Left ventricle myocardium inferior (tissue), 1 donor: Measurements from ENCODE around the gene SLC25A6. TPM values are rescaled to one million over a fixed set of nuclear protein-coding genes. Genes with fewer than 3 reads are reported as not detected.
"Not testable (repeated sequence)": the region's sequence is repeated elsewhere in the genome, so short reads cannot be mapped to it uniquely, and the experiment has no call there.

ENCODE experiments used
- DNase-seq: peaks from one replicate; pipeline ENCODE4 v3.0.0-alpha.2; 2020
- H3K27ac ChIP-seq: fragments of 200-600 bp; replicated peaks from 2 replicates; pipeline ENCODE4 v1.8.0; 2021
- H3K27me3 ChIP-seq: fragments of 200-600 bp; 2 replicates; pipeline ENCODE4 v1.8.0; 2021; ENCODE audit warnings: low read depth
- H3K36me3 ChIP-seq: fragments of 200-600 bp; 2 replicates; pipeline ENCODE4 v1.8.0; 2021
- H3K4me1 ChIP-seq: fragments of 200-600 bp; 2 replicates; pipeline ENCODE4 v1.8.0; 2021
- H3K4me3 ChIP-seq: fragments of 200-600 bp; 2 replicates; pipeline ENCODE4 v1.8.0; 2021; ENCODE audit warnings: mild to moderate bottlenecking, moderate library complexity
- H3K9me3 ChIP-seq: fragments of 200-600 bp; replicated peaks from 2 replicates; pipeline ENCODE4 v1.8.0; 2021
- CTCF ChIP-seq: fragments of 200-600 bp; IDR thresholded peaks from 2 replicates; pipeline ENCODE4 v1.8.0; 2021; ENCODE audit warnings: antibody characterized with exemption, mild to moderate bottlenecking, borderline replicate concordance
- intact Hi-C: fragments of 100-400 bp; cut with micrococcal nuclease; formaldehyde crosslinking; loops from one replicate; pipeline ENCODE4 v1.11.0; 2022
- total RNA-seq: library from RNA; stranded (reverse); fragmentation: NEBNext Ultra II Directional; extraction: Animal tissue kit (Norgen Biotek cat#: 25700); gene quantifications from one replicate; pipeline ENCODE4 v1.2.1, GENCODE V29; 2021
- donor health status: DM: no; HTN: yes; CAD: no; lungs with severe emphysema.

SLC25A6 gene
- total RNA-seq, 1 donor from 2014 or later: 158 TPM

- no peaks in the 10 kb centered on the region for H3K27me3 ChIP-seq
- intact Hi-C loops: no loop called here
- DNase-seq: no peak
- H3K4me1 ChIP-seq: no peaks in the 10 kb centered on the region
- H3K4me3 ChIP-seq: no peak overlapping the region
- peaks cover 58% of the 10 kb centered on the region for H3K36me3 ChIP-seq
- TF ChIP-seq CTCF: no peak
- no peaks in the 10 kb centered on the region for H3K9me3 ChIP-seq
- no peak overlapping the region for H3K27ac ChIP-seq
These were observed 38.5 kb upstream of the SLC25A6 start for GRCh38 chrX:1430451-1430850.

- Histone ChIP-seq H3K4me1 (no peaks in the 10 kb centered on the region), H3K36me3 (peaks cover 53% of the 10 kb centered on the region)
These were observed 35.8 kb upstream of the SLC25A6 start for GRCh38 chrX:1427756-1428155.

GRCh38 chrX:1426321-1426720 lies 34.4 kb upstream of the SLC25A6 start:
- H3K36me3 ChIP-seq: peaks cover 60% of the 10 kb centered on the region
- H3K27ac ChIP-seq, intact Hi-C loops, DNase-seq, H3K4me3 ChIP-seq, H3K27me3 ChIP-seq, H3K4me1 ChIP-seq: not testable (repeated sequence)
- H3K9me3 ChIP-seq: peaks cover 17% of the 10 kb centered on the region

More at GRCh38 chrX:1427756-1428155, 35.8 kb upstream of the SLC25A6 start:
- intact Hi-C loops: no loop called here
- Histone ChIP-seq H3K27ac (no peak overlapping the region), H3K9me3 (peaks cover 5% of the 10 kb centered on the region), H3K27me3 (no peaks in the 10 kb centered on the region), H3K4me3 (no peak overlapping the region)
- TF ChIP-seq CTCF: no peak
- no peak for DNase-seq

- Histone ChIP-seq H3K27ac (no peak overlapping the region), H3K9me3 (peaks cover 17% of the 10 kb centered on the region), H3K27me3 (no peaks in the 10 kb centered on the region), H3K4me1 (no peaks in the 10 kb centered on the region), H3K4me3 (no peak overlapping the region), H3K36me3 (peaks cover 65% of the 10 kb centered on the region)
- no peak for DNase-seq
- no peak for TF ChIP-seq CTCF
- intact Hi-C loops: no loop called here
These were observed 33.5 kb upstream of the SLC25A6 start for GRCh38 chrX:1425381-1425780.

GRCh38 chrX:1424147-1424851 lies 32.4 kb upstream of the SLC25A6 start:
- H3K27me3 ChIP-seq: no peaks in the 10 kb centered on the region
- intact Hi-C loops: no loop called here
- no peak for TF ChIP-seq CTCF
- H3K27ac ChIP-seq: no peak overlapping the region
- H3K4me1 ChIP-seq: no peaks in the 10 kb centered on the region
- H3K4me3 ChIP-seq: no peak overlapping the region
- H3K36me3 ChIP-seq: peaks cover 65% of the 10 kb centered on the region
- peaks cover 17% of the 10 kb centered on the region for H3K9me3 ChIP-seq
- no peak for DNase-seq

GRCh38 chrX:1423215-1423614 lies 31.3 kb upstream of the SLC25A6 start:
- Histone ChIP-seq H3K9me3 (peaks cover 22% of the 10 kb centered on the region), H3K36me3 (peaks cover 73% of the 10 kb centered on the region), H3K4me3 (no peak overlapping the region), H3K4me1 (no peaks in the 10 kb centered on the region), H3K27ac (no peak overlapping the region), H3K27me3 (no peaks in the 10 kb centered on the region)
- TF ChIP-seq CTCF: no peak
- intact Hi-C loops: no loop called here
- no peak for DNase-seq
